Neural progenitor cell (in vitro differentiated cells): ENCODE results near the gene BBS9.

Source experiments
- EZH2 ChIP-seq: fragments of 200-600 bp; sonication (generic); IDR thresholded peaks from 2 replicates; pipeline ENCODE4 v1.6.1; 2017; ENCODE audit warnings: antibody characterized with exemption, mild to moderate bottlenecking, moderate library complexity
- TF ChIP-seq, protein P1 (sequence below): fragments of 200-600 bp; sonication (generic); IDR thresholded peaks from 2 replicates; pipeline ENCODE4 v1.5.1; 2017; ENCODE audit warnings: antibody characterized with exemption, mild to moderate bottlenecking

GRCh38 chr7:33539198-33539597, 409.8 kb downstream of the BBS9 start:
- TF ChIP-seq, protein P1, sequence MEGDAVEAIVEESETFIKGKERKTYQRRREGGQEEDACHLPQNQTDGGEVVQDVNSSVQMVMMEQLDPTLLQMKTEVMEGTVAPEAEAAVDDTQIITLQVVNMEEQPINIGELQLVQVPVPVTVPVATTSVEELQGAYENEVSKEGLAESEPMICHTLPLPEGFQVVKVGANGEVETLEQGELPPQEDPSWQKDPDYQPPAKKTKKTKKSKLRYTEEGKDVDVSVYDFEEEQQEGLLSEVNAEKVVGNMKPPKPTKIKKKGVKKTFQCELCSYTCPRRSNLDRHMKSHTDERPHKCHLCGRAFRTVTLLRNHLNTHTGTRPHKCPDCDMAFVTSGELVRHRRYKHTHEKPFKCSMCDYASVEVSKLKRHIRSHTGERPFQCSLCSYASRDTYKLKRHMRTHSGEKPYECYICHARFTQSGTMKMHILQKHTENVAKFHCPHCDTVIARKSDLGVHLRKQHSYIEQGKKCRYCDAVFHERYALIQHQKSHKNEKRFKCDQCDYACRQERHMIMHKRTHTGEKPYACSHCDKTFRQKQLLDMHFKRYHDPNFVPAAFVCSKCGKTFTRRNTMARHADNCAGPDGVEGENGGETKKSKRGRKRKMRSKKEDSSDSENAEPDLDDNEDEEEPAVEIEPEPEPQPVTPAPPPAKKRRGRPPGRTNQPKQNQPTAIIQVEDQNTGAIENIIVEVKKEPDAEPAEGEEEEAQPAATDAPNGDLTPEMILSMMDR = no peak
- TF ChIP-seq EZH2 = no peak
